ENCODE measurements around the gene ADGRF3.
"Not testable (repeated sequence)": the region's sequence is repeated elsewhere in the genome, so short reads cannot be mapped to it uniquely, and the experiment has no call there.

Gene ADGRF3

DNA sequence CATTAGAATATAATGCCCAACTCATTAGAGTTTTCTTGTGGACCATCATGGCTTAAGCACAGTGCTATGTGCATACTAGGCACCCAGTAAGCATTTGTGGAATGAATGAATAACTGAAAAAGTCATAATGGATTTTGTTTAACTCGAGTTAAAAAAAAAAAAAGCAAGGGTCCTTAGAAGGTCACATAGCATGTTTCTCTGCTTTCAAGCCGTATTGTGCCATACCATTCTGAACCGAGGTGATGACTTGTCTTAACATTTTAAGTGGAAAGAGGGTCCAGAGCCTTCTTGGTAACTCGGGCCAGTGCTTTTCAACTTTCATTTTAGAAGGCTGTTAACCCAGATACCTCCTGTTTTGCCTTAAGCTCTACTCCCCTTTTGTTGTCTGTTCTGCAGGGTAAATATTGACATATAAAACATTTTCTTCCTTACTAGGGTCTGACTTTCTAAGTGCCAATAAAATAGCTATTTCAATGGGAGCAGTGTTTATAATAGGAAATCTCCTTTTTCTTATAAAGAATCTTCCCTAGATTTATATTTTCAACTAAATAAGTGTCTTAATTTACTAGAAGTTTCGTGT, 787 bp upstream of the ADGRF3 start:
- DNase-seq = no peak

DNA sequence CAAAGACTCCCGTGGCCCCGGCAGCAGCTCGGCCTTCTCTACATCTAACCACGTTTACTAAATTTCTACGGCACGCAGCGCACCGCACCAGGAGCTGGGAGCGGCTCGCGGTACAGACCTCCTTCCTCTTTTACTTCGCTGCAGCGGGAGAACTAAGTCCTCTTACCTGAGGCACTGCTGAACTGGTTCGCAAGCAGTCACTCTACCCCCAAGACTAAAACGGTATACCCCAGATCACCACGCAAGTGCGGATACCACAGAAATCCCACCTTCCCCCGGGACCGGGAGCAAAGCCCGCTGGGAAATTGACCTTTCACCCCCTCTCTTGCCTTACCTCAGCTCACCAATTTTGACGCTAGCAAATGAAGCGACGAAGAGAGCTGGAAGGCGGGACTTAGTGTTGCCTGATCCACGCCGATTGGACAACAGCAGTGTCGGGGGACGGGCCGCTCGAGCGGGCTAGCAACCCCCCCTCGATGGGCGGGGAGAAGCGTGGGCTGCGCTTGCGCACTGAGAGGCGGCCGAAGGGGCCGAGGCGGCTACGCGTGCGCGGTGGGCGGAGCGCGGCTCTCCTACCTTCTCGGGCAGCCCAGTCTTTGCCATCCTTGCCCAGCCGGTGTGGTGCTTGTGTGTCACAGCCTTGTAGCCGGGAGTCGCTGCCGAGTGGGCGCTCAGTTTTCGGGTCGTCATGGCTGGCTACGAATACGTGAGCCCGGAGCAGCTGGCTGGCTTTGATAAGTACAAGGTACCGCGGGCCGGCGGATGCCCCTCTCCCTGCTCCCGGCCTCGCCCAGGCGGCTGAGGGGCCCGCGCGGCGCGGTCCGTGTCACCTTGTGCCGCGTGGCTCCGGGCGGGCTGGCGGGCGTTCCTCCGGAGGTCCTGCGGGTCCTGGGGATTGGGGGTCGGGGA, 790 bp downstream of the ADGRF3 start, which contains the start of gene SELENOI:
SELENOI (plus strand) TSS at position 599 of the 909 bp plus-strand sequence; CDS start at position 689, 90 bp downstream.
- DNase-seq = peak; percentile 100

DNA sequence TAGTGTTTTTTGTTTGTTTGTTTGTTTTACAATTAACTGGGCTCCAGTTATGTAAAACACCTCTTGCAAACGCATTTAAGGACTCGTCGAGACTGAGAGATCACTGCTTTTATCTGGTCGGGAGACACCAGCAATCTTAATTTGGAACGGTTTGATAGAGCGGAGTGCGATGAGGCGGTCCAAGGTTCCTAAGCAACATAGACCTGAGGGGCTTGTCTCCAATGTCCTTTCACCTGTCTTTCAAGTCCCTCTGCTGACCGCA, 1.4 kb downstream of the ADGRF3 start:
- DNase-seq = no peak

DNA sequence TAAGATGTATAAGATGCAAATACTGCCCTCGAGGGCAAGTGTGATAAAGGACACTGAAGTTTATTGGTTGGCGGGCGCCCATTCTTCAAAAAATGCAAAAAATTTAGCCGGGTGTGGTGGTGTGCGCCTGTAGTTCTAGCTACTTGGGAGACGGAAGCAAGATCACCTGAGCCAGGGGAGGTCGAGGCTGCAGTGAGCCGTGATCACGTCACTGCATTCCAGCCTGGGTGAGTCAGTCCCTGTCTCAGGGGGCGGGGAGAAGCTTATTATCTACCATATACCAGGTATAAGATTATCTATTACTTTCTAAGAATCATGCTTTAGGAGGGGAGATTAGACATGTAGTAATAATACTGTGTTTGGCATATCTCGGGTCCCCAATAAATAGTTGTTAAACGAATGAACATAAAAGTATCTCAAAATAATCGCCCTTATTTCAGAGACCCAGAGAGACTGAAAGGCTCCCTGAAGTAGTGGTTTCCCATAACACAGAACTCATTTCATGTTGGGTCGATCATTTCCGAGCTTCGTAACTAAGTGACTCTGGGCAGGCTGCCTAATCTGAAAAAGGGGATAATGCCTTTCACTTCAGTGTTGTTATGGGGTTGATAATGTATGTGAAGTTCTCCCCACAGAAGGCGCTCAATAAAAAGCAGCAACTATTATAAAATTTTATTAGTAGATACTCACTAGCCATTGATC, 1.9 kb downstream of the ADGRF3 start:
- DNase-seq = no peak

DNA sequence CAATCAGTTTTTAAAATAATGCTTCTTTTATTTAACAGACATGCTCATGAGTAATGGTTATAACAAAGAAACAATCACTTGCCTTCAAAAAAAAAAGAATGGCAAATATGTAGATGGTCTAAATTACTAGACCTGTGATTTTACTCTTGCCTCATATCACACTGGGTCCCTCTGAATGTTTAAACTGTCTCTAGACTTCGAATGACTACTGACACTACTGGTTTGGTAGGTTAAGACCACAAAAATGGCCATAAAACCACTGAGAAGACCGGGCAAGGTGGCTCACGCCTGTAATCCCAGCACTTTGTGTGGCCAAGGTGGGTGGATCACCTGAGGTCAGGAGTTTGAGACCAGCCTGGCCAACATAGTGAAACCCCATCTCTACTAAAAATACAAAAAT, 5.8 kb downstream of the ADGRF3 start:
- DNase-seq = no peak

DNA sequence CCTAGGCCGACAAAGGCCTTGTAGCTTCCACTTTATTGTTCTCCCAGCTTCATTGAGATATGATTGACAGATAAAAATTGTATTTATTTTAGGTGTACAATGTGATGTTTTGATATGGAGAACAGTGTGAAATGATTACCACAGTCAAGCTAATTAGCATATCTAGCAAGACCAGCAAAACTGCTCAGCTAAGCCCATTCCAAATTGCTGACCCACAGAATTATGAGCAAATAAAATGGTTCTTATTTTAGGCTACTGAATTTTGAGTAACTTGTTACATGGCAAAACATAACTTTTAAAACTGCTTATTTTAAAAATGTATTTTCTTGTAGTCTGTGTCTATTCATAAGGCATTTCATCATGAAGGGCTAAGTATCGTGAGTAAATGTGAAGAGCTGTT, 9.3 kb downstream of the ADGRF3 start:
- DNase-seq = no peak

DNA sequence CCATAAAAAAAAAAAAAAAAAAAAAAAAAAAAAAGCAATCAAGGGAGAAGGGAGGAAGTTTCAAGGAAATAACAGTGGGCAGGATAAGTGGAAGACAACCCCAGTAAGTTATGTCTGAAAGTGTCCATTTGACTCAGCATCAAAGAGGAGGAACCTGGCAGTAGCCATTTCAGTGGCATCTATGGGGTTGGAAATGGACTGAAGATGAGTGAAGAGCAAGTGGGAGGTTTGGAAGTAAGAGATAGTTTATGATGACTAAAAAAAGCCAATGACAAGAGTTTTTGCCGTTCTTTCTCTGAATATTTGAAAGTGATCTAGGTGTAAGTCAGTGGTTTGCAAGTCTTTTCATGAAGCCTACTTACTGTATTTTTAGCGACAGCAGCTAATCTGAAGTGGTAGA, 9.9 kb downstream of the ADGRF3 start:
- no peak for DNase-seq

DNA sequence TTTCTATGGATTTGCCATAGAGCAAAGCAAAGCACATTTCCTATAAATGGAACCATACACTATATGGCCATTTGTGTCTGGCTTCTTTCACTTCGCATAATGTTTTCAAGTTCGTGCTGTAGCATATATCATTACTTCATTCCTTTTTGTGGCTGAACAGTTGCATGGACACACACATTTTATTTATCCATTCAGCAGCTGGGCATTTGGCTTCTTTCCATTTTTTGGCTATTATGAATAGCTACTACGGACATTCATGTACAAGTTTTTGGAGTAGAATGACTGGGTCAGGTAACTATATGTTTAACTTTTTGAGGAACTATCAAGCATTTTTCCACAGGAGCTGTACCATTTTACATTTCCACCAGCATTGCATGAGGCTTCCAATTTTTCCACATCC, 11.4 kb downstream of the ADGRF3 start:
- DNase-seq = no peak

DNA sequence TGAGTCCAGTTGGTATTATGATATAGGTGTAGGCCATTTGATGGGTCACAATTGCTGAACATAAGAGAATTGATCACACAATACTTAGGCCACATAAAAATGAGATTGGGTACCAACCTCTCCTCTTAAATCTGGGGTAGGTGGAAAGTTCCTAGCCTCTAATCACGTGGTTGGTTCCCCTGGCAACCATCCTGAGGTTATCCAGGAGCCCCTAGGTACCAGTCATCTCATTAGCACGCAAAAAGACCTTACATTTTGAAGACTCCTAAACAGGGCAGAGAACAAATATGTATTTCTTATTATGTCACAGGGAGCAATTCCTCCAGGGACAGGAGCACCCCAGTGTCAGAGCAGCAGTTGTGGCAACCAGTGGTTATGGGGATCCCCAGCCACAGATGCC, 13.3 kb downstream of the ADGRF3 start:
- no peak for DNase-seq

DNA sequence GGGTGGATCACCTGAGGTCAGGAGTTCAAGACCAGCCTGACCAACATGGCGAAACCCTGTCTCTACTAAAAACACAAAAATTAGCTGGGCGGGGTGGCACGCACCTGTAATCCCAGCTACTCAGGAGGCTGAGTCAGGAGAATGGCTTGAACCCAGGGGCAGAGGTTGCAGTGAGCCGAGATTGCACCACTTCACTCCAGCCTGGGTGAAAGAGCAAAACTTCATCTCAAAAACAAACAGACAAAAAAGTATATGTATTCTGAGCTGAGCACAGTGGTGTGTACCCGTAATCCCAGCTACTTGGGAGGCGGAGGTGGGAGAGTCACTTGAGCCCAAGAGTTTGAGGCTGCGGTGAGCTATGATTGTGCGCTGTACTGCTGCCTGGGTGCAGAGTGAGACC, 15.3 kb downstream of the ADGRF3 start:
- DNase-seq = not testable (repeated sequence)

DNA sequence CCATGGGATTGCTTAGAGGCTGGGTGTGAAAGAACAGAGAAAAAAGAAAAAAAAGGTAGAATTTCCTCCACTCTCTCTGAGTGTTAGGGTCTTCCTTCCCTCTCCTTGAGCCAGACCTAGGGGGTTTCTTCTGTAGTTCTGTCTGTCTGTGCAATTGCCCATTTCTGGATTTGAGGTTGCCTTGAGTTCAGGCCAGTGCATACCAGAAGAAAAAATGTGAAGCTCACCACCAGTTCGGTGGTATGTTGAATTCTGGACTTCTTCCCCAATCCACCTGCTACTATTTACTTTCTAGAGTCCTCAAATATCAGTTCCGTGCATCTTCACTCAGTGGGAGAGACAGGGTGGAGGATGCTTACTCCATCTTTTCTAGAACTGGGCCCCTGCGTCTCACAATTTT, 16.0 kb downstream of the ADGRF3 start:
- DNase-seq = no peak

DNA sequence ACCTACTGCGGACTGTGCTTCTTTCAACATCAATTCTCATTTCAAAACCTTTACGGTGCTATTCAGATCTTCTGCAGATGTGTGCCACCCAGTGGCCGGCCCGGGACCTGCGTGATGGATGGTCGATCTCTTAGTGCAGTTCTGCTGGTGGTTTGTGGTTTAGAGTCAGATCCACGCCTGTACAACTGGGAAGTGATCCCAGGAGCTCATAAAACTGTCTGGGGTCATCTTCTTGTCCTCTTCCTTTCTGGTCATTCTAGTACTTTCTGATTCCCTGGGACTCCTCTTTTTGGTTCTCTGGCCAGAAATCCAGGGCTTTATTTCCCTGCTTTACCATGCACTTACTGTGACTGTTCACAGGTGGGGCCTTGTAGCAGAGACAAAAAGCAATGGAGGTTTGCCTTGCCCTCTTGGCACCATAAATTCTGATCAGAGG, 16.5 kb downstream of the ADGRF3 start:
- DNase-seq = peak; percentile 85

DNA sequence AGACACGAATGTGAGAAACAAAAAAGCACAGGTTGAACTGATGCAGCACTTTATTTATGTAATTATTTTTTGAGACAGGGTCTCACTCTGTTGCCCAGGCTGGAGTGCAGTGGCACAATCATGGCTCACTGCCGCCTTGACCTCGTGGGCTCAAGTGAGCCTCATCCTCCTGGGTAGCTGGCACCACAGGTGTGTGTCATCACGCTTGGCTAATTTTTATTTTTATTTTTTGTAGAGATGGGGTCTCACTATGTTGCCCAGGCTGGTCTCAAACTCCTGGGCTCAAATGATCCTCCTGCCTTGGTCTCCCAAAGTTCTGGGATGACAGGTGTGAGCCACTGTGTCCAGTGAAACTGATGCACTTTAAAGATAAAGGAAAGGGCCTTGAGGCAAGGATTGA, 17.5 kb downstream of the ADGRF3 start:
- DNase-seq = not testable (repeated sequence)

DNA sequence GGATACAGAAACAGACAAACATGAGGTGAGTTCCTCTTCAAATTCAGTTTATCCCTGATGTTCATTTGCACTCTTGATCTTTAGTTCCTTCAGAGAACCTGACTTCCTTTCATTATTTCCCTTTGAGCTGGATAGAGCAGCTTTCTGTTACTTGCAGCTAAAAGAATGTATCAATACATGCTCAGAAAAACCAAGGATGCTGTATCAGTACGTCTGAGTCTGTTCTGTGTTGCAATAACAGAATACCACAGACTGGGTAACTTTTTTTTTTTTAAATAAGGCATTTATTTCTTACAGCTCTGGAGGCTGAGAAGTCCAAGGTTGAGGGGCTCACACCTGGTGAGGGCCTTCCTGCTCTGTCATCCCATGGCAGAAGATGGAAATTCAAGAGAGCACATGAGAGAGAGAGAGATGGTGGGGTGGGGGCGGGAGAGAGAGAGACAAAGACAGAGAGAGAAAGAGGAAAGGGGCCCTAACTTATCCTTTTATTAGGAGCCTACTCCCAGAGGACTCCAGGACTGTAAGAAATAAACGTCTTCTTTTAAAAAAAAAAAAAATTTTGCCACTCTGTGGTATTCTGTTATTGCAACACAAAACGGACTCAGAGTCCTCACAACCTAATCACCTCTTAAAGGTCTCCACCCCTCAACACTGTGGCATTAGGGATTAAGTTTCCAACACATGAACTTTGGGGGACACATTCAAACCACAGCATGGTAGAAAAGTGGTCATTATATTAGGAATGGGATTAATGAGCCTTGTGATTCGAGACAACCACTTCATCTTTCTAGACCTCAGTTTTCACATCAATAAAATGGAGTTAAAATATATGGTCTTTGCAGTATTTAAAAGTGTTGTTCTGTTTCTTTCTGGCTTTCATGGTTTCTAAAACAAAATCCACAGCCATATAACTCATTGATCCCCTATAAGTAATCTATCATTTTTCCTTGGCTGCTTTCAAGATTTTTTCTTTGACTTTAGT, 19.0 kb downstream of the ADGRF3 start:
- no peak for DNase-seq

DNA sequence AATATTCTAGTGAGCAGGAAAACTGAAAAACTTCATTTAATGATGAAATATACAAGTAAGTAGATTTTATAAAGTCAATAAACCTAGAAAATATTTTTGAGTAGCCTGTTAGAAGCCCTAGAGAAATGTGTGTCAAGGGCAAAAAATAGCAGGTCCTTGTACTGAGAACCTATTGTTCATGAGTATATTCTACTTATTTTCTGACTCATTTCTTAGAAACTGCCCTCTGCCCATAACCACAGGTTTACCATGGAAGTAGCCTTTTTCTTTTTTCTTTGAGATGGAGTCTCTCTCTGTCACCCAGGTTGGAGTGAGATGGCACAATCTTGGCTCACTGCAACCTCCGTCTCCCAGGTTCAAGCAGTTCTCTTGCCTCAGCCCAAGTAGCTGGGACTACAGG, 20.1 kb downstream of the ADGRF3 start:
- DNase-seq = no peak

DNA sequence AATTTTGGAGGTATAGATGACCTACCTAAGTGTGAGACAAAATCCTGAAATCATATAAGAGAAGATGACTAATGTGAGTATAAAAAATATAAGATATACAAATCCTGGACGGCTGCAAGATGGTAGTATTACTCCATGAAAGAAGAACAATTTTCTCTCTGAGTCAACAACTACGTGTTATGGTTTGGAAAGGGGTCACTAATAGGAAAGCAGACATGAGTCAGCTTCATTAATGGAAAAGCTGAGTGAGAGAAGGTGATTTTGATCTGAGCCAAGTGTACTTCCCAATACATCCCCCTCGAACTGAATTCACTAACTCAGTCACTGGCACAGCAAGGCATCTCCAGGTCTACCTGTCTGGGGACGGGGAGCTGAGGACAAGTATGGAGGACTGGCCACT, 20.7 kb downstream of the ADGRF3 start:
- DNase-seq = no peak

DNA sequence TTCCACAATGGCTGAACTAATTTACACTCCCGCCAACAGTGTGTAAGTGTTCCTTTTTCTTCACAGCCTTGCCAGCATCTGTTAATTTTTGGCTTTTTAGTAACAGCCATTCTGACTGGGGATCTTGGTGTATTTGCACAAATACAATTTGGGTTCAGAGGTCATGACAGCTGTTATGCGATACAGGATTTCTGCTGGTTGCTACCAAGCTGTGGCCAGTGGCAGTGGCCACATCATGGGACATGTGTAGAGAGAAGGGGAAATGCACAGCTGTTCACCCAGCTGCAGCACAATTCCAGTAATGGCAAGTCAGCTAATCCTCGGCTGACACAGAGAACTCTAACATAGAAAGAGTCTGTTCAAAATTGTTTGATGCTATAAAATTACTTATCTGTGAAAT, 21.7 kb downstream of the ADGRF3 start:
- DNase-seq = no peak

DNA sequence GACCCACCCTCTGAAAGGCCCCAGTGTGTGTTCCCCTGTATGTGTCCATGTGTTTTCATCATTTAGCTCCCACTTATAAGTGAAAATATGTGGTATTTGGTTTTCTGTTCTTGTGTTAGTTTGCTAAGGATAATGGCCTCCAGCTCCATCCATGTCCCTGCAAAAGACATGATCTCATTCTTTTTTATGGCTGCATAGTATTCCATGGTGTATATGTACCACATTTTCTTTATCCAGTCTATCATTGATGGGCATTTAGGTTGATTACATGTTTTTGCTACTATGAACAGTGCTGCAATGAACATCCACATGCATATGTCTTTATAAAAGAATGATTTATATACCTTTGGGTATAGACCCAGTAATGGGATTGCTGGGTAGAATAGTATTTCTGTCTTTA, 22.1 kb downstream of the ADGRF3 start:
- not testable (repeated sequence) for DNase-seq

DNA sequence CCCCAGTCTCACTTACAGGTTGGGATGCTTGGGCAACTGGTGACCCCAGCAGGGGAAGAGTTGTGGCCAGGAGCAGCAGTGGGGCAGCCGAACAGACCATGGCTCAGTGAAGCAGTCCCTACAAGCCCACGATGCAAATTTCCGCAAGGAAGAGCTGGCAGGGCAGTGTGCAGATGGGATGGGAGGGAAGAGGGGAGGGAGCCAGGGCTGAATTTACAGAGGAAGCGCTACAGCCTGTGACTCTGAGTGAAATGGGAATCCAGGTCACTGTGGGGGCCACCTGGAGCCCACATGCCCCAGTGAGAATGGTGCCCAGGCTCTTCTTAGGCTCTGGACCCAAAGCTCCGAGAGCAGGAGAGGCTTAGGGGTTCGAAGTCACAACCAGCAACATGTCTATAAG, 27.6 kb downstream of the ADGRF3 start:
- DNase-seq = no peak

DNA sequence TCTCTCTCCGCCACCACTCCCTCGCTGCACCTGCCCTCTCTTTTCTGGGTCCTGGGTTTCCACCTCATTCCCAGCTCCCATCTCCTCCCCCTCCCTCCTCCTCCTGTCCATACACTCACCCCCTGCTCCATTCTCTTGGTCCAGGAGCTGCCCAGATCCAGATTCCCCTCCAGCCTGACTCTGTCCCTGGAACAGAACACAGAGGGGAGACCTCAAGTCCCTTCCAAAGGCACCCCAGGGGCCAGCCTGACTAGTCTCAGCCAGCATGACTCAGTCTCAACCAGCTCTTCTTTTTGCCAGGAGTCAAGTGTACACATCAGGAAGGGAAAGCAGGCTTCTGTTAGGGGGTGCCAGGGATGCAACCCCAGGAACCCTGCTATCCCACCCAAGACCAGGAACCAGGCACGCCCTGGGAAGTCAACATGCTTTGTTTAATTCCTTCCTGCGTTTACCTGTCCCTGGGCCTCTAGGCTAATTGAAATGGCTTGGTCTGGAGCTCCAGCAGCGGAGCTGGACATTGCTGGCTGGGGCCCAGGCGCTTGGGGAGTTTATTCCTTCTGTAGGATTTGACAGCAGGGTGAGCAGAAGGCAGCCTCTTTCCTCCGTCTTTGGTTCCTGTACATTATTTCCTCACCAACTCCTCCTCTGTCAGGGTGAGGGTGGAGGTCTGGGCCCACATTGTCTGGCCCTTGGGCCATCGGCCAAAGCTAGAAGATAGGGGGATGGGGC, 29.0 kb downstream of the ADGRF3 start:
- no peak for DNase-seq

DNA sequence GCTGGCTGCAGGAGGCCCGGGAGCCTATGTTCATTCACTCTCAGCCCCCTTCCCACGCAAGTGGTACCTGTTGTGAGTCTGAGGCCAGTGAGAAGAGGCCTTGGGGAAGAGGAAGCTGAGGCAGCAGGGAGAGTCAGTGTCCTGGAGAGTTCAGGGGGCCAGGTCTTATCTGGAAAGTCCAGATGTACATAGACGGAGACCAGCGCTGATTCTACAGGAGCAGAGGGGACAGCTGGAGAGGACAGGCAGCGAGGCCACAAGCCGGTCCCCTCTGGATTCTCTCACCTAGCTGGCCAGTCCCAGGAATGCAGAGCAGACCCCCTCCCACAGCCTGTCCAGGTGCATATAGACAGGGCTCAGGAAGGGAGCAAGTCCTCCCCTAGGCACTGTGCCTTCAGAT, 29.7 kb downstream of the ADGRF3 start:
- DNase-seq = no peak

DNA sequence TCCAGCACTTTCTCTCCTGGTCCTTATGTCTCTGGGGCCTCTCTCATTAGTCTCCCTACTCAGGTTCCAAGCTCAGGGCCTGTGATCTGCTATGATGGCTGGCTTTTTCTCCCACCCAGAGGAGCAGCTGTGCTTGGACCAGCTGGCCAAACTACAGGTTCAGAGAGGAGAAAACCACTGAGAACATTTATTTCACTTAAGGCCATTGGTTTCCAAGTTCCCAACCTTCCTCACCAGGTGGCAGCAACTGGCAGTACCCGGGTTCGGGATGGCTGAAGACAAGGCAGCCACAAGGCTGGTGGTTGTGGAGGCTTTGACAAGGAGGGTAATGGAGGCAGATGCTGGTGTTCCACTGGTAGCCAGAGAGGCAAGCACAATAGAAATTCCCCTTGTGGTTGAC, 30.5 kb downstream of the ADGRF3 start:
- no peak for DNase-seq

Measured in activated CD4-positive, CD25-positive, alpha-beta regulatory T cell treated with anti-CD3 and anti-CD28 coated beads, Interleukin-2, amount 50 U/mL, for 72 hours (primary cell).